PFSK-1 (cell line): ENCODE data around the gene SMTNL2.

Experiments
- FOXP2 ChIP-seq: optimal IDR thresholded peaks from 2 replicates; pipeline ENCODE3; 2011; ENCODE audit warnings: borderline replicate concordance, control low read depth, inconsistent platforms; ENCODE audit not compliant: insufficient read depth; ENCODE audit errors: extremely low read length, extremely low read depth
- POLR2AphosphoS5 ChIP-seq: IDR thresholded peaks from 2 replicates; pipeline ENCODE4 v1.6.1; 2012; ENCODE audit warnings: low read depth, mild to moderate bottlenecking, control low read depth, low read length, moderate library complexity
- REST ChIP-seq, 2 experiments: IDR thresholded peaks; 2 replicates each; pipeline versions ENCODE4 v1.6.1 to v1.8.0; 2011 to 2012; ENCODE audit warnings: low read depth in 2 of 2, low read length in 2 of 2, control low read depth in 1 of 2, inconsistent platforms in 1 of 2, mild to moderate bottlenecking in 1 of 2, moderate library complexity in 1 of 2; ENCODE audit not compliant: insufficient read depth in 1 of 2
- SIN3A ChIP-seq: IDR thresholded peaks from 2 replicates; pipeline ENCODE4 v1.6.1; 2012; ENCODE audit warnings: mild to moderate bottlenecking, low read length, moderate library complexity, borderline replicate concordance; ENCODE audit not compliant: insufficient read depth
- TAF1 ChIP-seq: IDR thresholded peaks from 2 replicates; pipeline ENCODE4 v1.6.1; 2012; ENCODE audit warnings: low read length, control low read depth, borderline replicate concordance; ENCODE audit not compliant: insufficient read depth

The SMTNL2 gene

GRCh38 chr17:4599505-4600281 lies 15.4 kb downstream of the SMTNL2 start:
- TF ChIP-seq SIN3A (no peak), FOXP2 (no peak), TAF1 (no peak), POLR2AphosphoS5 (no peak), REST (IDR thresholded peaks at IDR 0.05; ENCODE audit: insufficient read depth in 1 of 2, low read depth in 2 of 2, low read length in 2 of 2) (no peak)

GRCh38 chr17:4600563-4600962 lies 16.2 kb downstream of the SMTNL2 start:
- TF ChIP-seq POLR2AphosphoS5, result no peak
- no peak for TF ChIP-seq SIN3A
- TF ChIP-seq REST (IDR thresholded peaks at IDR 0.05; ENCODE audit: insufficient read depth in 1 of 2, low read depth in 2 of 2, low read length in 2 of 2), result no peak
- TF ChIP-seq TAF1, result no peak
- TF ChIP-seq FOXP2, result no peak

GRCh38 chr17:4601326-4601725 lies 17.0 kb downstream of the SMTNL2 start:
- TF ChIP-seq SIN3A (no peak), TAF1 (no peak), FOXP2 (no peak), REST (IDR thresholded peaks at IDR 0.05; ENCODE audit: insufficient read depth in 1 of 2, low read depth in 2 of 2, low read length in 2 of 2) (no peak), POLR2AphosphoS5 (no peak)

GRCh38 chr17:4602041-4602440 lies 17.7 kb downstream of the SMTNL2 start:
- TF ChIP-seq SIN3A, result no peak
- no peak for TF ChIP-seq TAF1
- no peak for TF ChIP-seq POLR2AphosphoS5
- TF ChIP-seq FOXP2, result no peak
- no peak for TF ChIP-seq REST (IDR thresholded peaks at IDR 0.05; ENCODE audit: insufficient read depth in 1 of 2, low read depth in 2 of 2, low read length in 2 of 2)

GRCh38 chr17:4604111-4604644 lies 19.8 kb downstream of the SMTNL2 start:
- no peak for TF ChIP-seq POLR2AphosphoS5
- no peak for TF ChIP-seq REST (IDR thresholded peaks at IDR 0.05; ENCODE audit: insufficient read depth in 1 of 2, low read depth in 2 of 2, low read length in 2 of 2)
- TF ChIP-seq TAF1, result no peak
- TF ChIP-seq FOXP2, result peak; percentile 15
